Stimulated activated CD8-positive, alpha-beta memory T cell treated with anti-CD3 and anti-CD28 coated beads, Interleukin-4, amount 100 ng/mL, for 4 hours (primary cell): Measurements from ENCODE around the gene YPEL5.
"Not testable (repeated sequence)": the region's sequence is repeated elsewhere in the genome, so short reads cannot be mapped to it uniquely, and the experiment has no call there.

ENCODE experiments used
- DNase-seq, 2 donors: peaks; one replicate each; pipeline ENCODE4 v3.0.0-alpha.2; 2020; ENCODE audit warnings: low read depth in 2 of 2, low spot score in 1 of 2

YPEL5 gene

DNA sequence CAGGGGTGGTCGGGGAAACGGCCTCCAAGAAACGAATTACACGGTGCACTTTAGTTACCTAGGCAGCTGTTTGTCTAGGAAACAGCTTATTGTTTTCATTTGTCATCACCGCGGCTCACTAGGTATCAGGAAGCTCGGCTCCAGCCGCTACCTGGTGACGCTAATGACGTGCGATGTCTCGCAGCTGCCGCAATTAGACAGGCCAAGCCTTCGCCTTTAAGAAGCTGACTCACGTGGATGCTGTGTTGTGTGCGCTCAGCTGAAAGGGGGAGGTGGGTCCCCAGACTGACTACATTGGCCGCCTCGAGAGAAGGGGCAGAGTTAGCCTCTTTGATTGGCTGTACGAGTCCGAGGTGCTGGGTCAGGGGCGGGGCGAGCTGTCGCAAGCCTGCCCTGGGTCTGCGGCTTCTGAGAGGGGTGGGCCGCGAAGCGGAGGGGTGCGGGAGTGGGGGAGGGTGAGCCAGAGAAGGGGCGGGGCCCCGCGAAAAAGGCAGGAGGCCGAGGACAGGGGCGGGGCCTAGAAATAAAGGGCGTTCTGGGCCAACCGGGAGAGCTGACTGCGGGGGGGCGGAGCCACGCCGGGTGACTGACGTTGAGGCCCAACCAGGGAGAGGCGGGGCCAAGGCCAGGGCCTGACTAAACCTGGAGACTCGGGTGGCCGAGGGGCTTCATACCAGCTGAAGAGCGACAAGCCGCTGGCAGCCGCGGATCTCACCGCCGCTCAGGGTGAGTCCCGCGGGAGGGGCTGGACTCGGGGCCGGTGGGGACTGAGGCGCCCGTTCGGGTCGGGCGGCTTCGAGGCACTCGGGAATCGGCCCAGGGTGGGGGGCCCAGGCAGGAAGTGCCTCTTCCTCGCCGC, at the start of gene YPEL5:
Gene YPEL5, plus strand, starts transcription at position 671 of the 859 bp plus-strand sequence. CDS start 9,645 bp downstream, outside the sequence.
- DNase-seq = peak; percentile 98 to 99

DNA sequence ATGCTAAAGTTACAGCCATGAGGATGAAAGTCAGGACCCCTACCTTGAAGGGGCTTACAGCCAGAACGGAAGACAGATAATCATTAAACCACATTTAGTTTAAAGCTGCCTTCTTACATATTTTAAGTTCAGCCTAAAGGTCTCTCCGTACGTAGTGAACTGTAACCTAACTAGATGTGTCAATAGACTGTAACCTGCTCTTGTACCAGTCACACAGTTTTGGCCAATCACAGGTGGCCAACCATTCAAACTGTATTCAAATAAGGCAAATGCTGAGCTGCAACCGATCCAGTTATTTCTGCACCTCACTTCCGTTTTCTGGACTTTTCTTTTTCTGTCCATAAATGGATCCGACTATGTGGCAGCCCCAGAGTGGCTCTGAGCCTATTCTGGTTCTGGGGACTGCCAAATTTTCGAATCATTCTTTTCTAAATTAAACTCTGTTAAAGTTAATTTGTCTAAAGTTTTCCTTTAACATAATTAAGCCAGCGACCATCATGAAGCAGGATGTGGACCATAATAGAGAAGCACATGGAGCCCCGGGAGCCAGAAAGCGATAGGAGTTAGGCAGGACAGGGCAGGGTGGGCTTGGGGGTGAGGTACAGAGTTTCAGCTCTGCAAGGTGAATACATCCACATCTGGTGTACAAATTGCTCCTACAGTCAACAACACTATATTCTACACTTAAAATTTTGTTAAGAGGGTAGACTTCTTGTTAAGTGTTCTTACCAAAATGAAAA, 48.4 kb upstream of the YPEL5 start:
- DNase-seq = no peak

DNA sequence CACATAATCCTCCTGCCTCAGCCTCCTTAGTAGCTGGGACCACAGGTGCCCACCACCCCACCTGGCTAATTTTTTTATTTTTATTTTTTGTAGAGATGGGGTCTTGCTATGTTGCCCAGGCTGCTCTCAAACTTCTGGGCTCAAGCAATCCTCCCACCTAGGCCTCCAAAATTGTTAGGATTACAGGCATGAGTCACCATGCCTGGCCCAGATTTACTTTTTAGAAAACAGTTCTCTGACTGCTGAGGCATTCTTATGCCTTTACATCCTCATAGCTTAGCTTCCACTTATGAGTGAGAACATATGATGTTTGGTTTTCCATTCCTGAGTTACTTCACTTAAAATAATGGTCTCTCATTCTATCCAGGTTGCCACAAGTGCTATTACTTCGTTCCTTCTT, 47.4 kb upstream of the YPEL5 start:
- DNase-seq = not testable (repeated sequence)

DNA sequence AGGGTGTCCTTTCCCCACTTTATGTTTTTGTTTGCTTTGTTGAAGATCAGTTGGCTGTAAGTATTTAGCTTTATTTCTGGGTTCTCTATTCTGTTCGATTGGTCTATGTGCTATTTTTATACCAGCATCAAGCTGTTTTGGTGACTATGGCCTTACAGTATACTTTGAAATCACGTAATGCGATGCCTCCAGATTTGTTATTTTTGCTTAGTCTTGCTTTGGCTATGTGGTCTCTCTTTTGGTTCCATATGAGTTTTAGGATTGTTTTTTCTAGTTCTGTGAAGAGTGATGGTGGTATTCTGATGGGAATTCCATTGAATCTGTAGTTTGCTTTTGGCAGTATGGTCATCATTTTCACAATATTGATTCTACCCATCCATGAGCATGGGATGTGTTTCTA, 46.1 kb upstream of the YPEL5 start:
- DNase-seq = not testable (repeated sequence)

DNA sequence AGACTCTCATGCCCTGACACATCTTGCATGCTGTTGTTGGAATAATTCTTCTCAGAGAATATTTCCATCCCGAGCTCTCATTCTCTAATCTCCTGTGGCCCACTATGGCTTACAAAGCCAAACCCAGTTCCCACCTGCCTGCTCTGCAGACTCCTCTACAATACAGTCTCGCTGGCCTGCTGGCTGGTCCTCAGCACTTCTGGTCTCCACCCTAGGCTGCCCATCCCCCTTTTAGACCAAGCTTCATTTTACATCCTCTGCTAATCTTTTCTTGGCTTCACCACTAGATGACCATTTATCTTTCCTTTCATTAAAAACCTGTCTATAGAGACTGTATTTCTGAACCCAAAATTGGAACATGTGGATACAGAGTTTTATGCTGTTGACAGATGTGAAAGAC, 42.5 kb upstream of the YPEL5 start:
- no peak for DNase-seq

DNA sequence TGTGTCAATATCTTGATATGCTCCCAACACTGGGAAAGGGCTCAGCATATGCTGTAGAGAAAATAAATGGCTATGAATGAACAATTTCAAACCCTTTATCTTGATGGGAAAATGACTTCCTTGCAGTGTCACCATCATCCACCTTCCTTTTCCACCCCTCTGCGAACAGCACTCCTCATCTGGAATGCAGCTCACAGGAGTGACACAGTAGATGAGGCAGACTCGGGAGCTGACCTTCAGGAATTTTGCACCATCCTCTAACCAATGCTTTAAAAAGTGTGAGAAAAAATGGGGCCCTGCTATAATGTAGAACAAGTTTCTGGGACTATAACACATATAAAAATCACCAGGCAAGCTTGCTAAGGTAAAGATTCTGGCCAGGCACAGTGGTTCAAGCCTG, 41.3 kb upstream of the YPEL5 start:
- no peak for DNase-seq

DNA sequence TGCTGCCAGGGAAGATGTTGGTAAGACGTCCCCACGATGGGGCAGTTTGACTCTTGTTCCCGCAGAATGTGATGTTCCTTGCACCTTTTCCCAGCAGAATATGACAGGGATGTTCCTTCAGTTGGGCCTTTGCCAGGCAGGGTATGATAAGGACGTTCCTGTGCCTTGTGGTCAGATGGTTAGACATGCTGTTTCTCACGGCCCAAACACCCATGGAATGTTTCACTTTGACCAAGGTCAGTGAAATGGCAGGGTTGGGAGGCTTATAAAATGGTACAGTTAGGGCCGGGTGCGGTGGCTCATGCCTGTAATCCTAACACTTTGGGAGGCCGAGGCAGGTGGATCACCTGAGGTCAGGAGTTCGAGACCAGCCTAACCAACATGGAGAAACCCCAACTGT, 40.3 kb upstream of the YPEL5 start:
- DNase-seq = no peak

DNA sequence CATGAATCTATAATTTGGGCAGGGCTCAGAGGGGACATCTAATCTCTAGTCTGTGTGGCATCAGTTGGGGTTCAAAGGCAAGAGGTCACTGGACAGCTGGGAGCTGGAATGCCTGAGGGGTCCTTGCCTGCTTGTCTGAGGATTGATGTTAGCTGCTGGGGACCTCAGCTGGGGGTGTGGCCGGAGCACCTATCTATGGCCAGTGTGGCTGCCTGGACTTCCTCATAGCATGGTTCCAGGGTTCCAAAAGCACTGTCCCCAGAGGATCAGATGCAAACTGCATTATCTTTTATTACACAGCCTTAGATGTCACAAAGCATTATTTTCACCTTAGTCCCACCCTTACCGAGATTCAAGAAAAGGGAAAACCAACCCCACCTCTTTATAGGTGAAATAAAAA, 38.6 kb upstream of the YPEL5 start:
- no peak for DNase-seq

DNA sequence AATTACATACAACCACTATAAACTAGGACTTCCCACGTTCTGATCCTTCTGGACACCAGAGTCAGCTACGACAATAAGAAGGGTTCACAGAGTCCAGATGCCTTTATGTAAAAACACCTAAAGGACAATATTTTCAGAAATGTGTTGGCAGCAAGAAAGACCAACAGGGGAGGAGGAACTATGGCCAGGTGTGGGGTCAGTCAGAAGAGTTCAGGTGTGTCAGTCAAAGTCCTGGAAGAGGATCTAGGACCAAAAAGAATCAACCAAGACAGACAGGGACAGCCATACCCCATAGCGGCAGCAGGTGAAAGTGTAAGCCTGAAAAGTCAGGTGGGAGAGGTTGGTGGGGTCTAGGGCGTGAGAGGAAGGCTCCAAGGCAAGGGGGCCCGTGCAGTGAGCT, 38.0 kb upstream of the YPEL5 start:
- DNase-seq = no peak

DNA sequence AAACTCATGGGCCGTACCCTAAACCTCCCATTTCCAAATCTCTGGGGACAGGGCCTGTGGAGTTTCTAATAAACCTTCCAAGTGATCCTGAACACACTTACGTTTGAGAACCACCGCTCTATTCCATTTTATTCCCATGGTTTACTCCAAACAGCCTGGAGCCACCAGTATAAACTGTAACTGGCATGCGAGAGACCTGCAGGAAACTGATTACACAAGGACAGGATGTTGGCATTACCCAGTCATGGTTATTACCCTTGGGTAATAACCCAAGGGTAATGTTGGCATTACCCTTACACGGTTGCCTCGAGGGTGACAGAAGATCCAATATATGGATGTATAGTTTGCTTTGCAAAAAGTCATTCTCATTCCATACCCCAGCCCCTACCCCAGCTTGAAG, 37.0 kb upstream of the YPEL5 start:
- DNase-seq = no peak

DNA sequence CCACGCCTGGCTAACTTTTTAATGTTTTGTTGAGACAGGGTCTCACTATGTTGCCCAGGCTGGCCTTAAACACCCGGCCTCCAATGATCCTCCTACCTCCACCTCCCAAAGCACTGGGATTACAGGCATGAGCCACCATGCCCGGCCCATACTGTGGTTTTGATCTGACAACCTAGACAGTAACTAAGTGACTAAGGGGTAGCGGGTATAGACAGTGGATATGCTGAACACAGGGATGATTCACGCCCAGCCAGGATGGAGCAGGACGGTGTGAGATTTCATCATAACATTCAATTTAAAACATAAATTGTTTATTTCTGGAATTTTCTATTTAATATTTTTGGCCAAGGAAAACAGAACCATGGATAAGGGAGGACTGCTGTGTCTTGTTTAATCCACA, 36.0 kb upstream of the YPEL5 start:
- no peak for DNase-seq

DNA sequence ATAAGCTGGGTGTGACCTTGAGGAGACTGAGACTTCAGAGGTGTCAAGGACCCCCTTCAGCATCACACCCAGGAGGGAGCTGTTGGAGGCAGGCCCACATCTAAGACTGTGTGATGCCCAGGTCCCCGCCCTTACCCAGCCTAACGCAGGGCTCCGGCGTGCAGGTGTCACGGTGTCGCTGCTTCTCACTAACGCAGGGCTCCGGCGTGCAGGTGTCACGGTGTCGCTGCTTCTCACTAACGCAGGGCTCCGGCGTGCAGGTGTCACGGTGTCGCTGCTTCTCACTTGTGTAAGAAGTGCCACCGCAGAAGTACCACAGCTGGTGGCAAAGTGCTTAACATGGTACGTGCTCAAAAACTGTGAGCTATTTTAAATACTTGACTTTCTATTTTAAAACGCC, 35.6 kb upstream of the YPEL5 start:
- not testable (repeated sequence) for DNase-seq

DNA sequence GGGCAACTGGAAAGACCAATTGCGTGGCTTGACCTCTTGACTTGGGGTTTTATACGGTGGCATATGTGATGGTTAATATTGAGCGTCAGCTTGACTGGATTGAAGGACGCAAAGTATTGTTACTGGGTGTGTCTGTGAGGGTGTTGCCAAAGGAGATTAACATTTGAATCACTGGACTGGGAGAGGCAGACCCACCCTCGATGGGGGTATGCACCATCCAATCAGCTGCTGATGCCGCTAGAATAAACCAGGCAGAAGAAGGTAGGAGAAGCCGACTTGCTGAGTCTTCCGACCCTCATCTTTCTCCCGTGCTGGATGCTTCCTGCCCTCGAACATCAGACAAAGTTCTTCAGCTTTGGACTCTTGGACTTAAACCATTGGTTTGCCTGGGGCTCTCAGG, 34.2 kb upstream of the YPEL5 start:
- DNase-seq = no peak

DNA sequence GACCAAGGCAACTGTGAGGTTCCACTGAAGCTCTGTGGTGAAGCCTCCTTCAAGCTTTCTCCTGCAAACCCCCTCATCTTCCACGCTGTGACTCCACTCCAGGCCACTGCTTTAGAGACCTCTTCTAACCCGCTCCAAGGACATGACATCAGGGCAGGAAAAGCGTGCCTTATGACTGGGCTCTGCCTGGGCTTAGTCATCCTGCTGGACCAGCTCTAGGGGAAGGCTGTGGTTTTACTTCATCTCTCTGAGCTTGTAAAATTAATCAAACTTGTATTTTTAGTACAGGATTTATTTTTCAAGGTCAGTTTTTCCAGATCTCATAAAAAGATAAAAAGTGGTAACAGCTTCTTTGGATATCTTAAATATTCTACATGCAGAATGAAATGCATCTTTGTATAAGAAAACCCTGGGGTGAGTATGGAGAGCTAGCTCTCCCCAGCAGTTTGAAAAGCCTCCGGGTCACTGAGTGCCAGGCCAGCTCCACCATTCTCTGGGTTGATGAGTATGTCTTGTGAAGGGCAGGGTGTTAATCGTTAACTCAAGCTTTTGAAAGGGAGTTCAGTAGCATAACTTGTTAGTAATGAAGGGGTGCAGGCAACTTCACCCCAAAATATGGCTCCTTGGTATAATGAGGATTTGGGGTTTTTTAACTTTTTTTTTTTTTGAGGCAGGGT, 33.1 kb upstream of the YPEL5 start:
- no peak for DNase-seq

DNA sequence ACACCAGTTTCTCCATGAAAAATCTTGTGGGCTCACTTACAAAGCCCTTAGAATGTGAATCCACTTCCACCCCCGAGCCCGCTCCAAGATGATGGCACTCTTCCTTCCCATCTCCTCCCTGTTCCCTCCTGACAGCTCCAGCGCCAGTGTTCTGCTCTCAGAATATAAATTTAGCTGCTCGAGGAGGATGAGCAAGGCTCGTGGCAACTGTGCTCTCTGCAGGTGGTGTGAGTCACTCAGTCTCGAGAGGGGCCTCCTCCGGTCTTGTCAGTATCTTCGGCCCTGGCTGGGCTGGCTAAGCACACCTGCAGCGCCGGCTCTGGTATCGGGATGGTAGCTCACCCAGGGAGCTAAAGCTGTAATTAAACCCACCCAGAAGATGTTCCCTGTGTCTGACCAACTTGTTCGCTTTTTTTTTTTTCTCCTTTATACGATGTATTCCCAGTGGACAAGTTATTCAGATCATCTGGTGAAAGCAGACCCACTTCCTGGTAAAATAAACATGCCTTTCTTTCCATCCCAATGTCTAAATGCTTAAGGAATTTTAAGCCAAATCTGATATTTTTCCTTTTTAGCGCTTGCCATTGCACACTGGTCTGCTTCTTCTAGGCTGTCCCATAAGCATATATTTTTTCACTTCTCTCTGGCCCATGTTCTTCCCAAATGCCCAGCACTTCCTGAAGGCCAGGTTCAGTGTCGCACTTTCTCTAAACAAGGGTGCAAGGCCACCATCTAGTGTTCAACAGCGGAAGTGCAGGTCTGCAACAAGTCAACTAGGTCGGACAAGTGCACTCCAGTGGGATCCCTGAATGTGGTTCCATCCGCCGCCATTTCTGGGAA, 31.4 kb upstream of the YPEL5 start:
- peak; percentile 11 to 33 for DNase-seq

DNA sequence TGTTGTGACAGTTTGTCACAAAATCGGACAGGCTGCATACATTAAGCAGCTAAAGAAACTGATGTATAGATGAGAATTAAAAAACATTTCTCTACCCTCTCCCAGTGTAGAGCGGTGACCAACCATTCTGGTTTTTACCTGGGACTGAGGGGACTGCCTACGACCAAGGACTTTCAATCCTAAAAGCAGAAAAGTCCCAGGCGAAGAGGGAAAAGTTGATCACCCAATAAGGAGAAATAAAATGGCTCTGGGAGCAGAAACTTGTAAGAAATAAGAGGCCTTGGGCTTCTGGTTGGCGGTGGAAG, 30.9 kb upstream of the YPEL5 start:
- no peak for DNase-seq

DNA sequence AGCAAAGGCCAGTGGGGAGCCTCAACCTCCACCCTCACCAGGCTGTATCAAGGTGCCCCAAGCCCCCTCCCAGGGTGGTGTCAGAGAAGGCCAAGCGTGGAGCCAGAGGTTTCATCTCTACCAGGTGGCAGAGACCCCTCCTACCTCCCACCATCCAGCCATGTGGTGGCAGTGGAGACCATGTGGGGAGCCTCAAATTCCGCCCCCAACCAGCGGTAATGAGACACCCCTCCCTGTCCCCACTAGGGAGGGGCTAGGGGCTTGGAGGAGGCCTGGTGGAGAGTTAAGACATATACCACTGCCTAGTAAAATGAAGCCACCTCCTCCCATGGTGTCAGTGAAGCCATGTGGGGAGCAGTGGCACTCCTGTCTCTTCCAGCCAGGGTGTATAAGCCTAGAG, 24.4 kb upstream of the YPEL5 start:
- DNase-seq = no peak

DNA sequence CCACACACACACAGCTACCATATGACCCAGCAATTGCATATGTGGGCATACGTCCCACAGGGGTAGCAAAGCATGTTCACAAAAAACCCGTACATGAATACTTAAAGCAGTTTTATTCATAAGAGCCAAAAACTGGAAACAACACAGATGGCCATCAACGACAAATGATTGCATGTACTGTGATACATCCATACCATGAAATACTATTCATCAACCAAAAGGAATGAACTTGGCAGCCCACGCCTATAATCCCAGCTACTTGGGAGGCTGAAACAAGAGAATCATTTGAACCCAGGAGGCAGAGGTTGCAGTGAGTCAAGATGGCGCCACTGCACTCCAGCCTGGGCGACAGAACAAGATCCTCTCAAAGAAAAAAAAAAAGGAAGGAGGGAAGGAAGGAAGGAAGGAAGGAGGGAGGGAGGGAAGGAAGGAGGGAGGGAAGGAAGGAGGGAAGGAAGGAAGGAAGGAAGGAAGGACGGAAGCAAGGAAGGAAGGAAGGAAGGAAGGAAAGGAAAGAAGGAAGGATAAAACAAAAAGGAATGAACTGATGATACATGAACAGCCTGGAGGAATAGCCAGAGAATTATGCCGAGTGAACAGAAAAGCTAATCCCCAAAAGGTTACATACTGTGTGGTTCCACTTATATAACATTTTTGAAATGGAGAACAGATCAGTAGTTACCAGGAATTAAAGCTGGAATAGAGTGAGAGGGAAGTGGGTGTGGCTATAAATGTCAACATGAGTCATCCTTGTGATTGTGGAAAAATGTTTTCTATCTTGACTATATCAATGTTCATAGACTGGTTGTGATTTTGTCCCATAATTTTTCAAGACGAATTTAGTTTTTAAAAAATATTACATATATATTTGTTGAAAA, 19.6 kb upstream of the YPEL5 start:
- DNase-seq = no peak

DNA sequence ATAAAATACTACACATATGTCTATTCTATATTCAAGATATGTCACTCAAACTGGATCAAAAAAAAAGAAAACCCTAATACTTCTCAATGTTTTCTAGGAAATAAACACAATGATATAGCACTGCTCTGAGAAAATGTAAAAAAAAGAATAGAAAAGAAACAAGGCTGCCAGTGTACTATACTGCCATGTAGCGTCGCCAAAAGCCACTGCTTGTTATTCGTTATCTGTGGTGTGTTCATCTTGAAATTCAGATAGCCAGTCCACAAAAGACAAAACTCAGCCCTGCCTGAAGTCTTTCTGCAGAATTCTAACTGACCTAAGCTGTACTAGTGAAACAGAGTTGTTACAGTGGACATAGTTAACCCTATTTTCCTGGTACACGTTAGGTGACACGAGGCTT, 12.2 kb upstream of the YPEL5 start:
- no peak for DNase-seq

DNA sequence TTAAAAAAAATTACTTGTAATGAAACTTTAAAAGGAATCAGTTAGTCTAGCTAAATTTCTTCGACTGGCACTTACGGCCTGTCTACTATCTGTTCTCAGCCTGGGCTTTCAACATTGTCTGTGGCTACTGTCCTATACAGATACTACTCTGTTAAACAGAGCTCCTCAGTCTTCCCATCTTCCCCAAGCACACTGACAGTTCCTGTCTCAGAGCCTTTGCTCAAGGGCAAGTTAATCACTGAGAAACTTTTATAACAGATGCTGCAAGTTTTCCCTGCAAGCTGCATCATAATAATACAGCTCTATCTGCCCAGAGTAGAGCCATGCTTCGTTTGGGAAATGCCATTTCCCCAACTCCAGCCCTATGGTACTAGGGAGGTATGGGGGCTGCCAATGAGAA, 11.3 kb upstream of the YPEL5 start:
- no peak for DNase-seq
